Measurements from ENCODE around the gene CFAP61.

Gene CFAP61

GRCh38 chr20:20211988-20212518 is 159.7 kb downstream of the CFAP61 start:
- in situ Hi-C loops (cut with MboI; ENCODE audit: low sequenced_read_pairs, unreplicated experiment): no loop called here
- no peak for DNase-seq (ENCODE audit: low spot score)
- TF ChIP-seq, protein P1, sequence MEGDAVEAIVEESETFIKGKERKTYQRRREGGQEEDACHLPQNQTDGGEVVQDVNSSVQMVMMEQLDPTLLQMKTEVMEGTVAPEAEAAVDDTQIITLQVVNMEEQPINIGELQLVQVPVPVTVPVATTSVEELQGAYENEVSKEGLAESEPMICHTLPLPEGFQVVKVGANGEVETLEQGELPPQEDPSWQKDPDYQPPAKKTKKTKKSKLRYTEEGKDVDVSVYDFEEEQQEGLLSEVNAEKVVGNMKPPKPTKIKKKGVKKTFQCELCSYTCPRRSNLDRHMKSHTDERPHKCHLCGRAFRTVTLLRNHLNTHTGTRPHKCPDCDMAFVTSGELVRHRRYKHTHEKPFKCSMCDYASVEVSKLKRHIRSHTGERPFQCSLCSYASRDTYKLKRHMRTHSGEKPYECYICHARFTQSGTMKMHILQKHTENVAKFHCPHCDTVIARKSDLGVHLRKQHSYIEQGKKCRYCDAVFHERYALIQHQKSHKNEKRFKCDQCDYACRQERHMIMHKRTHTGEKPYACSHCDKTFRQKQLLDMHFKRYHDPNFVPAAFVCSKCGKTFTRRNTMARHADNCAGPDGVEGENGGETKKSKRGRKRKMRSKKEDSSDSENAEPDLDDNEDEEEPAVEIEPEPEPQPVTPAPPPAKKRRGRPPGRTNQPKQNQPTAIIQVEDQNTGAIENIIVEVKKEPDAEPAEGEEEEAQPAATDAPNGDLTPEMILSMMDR (IDR thresholded peaks at IDR 0.05; ENCODE audit: borderline replicate concordance, control extremely low read depth, extremely low read depth, insufficient read depth, missing control alignments): no peak

GRCh38 chr20:20212675-20213096 is 160.4 kb downstream of the CFAP61 start:
- in situ Hi-C loops (cut with MboI; ENCODE audit: low sequenced_read_pairs, unreplicated experiment): no loop called here
- no peak for DNase-seq (ENCODE audit: low spot score)
- TF ChIP-seq, protein P1 (IDR thresholded peaks at IDR 0.05; ENCODE audit: borderline replicate concordance, control extremely low read depth, extremely low read depth, insufficient read depth, missing control alignments): no peak

- TF ChIP-seq, protein P1 (IDR thresholded peaks at IDR 0.05; ENCODE audit: borderline replicate concordance, control extremely low read depth, extremely low read depth, insufficient read depth, missing control alignments): no peak
- in situ Hi-C loops (cut with MboI; ENCODE audit: low sequenced_read_pairs, unreplicated experiment): no loop called here
- no peak for DNase-seq (ENCODE audit: low spot score)
Observed at GRCh38 chr20:20213526-20214121, 161.3 kb downstream of the CFAP61 start.

DNA sequence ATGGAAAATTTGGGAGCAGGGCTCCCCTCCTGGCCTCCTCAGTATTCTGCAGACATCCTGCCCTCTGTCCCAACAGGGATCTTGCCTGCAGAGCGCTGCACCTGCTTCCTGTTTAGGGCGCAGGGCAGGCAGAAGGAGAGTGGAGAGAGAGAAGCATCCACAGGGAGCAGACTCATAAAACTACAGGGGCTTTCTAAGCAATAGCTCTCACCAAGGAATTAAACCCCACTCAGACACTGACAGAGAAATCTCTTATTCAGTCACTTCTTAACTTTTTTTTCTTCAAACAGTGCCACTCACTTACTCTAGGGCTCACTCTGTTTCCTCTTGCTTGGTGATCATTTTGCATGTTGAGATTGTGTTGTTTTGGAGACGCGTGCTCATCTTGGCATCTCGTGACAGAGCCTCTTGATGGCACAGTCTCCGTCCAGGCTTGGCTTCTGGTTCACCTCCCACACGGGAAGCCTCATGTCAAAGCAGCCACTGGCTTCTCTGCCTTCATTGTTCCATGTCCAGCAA is 162.5 kb downstream of the CFAP61 start:
- TF ChIP-seq, protein P1 (IDR thresholded peaks at IDR 0.05; ENCODE audit: borderline replicate concordance, control extremely low read depth, extremely low read depth, insufficient read depth, missing control alignments): no peak
- DNase-seq (ENCODE audit: low spot score): no peak
- in situ Hi-C loops (cut with MboI; ENCODE audit: low sequenced_read_pairs, unreplicated experiment): no loop called here

GRCh38 chr20:20215976-20216727 is 163.8 kb downstream of the CFAP61 start:
- no peak for DNase-seq (ENCODE audit: low spot score)
- TF ChIP-seq, protein P1 (IDR thresholded peaks at IDR 0.05; ENCODE audit: borderline replicate concordance, control extremely low read depth, extremely low read depth, insufficient read depth, missing control alignments): no peak
- in situ Hi-C loops (cut with MboI; ENCODE audit: low sequenced_read_pairs, unreplicated experiment): no loop called here

- TF ChIP-seq, protein P1 (IDR thresholded peaks at IDR 0.05; ENCODE audit: borderline replicate concordance, control extremely low read depth, extremely low read depth, insufficient read depth, missing control alignments): no peak
- DNase-seq (ENCODE audit: low spot score): no peak
- in situ Hi-C loops (cut with MboI; ENCODE audit: low sequenced_read_pairs, unreplicated experiment): no loop called here
Observed at GRCh38 chr20:20216941-20217340, 164.6 kb downstream of the CFAP61 start.
